T1000 (cell line): ENCODE results near the gene DDX10.

Source experiments
- DNase-seq: peaks from one replicate; lab custom pipeline; 2025; ENCODE audit warnings: mixed read lengths; lab: John Stamatoyannopoulos, UW

DDX10 gene

DNA sequence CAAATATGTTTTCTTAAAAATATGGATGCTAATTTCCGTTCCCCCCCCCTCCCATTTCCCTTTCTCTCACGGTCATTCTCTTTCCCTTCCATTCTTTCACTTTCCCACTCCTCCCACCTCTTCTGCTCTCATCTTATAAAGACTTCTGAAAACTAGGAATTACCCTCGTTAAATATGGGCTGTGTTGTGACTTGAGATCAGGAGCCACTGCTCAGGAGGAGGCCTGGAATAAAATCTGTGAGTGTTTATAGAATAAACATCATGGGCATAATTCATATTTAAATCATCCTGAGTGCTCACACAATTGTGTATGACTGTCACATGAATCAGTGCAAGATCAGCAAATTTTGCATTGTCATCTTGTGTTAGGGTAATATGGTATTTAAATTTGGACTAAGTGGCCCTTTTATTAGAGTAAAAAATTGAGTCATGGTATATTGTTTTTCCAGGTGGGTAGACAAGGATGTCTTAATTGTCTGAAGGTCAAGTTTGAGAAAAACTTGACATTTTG, 208.0 kb downstream of the DDX10 start:
- DNase-seq: no peak

DNA sequence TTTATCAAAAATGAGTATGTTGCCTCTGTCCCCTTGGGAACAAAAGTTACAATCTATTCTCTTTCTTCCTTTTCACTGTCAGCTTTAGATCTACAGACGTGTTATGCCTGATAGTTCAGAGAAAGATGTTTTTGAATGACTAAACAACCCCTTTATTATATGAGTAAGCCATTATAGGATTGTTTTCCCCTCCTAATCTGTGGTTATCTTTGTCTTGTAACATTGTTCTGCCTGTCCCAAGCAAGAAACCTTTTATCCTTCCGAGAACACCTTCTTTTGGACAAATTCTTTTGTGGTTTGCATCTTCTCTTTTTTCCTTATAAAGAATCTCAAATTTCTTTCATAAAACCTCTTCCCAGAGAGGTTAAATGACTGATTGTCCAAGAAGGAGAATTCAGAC, 208.4 kb downstream of the DDX10 start:
- no peak for DNase-seq

DNA sequence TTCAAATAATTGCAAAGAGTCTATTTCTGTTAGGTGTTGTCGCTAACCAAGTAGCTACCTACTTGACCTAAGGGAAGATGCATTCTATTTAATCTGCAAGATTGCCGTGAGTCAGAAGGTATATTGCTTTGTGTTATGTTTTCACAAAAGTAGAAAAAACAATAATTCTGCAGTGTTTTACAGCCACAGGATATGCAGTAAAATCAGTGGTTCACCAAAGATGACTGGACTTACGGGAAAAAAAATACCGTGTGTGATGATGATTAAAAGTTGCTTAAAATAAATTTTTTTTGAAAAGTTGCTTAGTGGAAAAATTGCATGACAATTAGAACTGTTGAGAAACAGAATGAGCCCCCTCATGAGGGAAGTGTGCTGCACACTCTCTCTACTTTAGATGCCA, 209.1 kb downstream of the DDX10 start:
- DNase-seq: no peak

DNA sequence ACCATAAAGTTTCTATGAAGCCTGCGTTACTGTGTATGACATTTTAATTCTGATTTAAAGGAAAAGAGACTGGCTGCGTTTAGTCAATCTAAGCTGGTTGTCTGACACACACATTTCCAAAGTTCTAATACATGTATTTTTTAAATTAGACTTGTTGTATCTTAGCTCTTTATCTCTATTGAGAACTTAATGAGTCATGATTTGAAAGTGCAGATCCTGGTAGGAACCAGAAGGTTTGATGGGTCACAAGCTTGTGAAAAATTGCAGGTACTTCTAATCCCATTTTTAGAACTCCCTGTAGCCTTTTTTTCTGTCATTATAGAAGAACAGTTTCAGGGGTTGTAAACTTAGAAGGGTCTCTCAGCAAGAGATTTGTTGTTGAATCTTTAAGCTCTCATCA, 210.3 kb downstream of the DDX10 start:
- no peak for DNase-seq

DNA sequence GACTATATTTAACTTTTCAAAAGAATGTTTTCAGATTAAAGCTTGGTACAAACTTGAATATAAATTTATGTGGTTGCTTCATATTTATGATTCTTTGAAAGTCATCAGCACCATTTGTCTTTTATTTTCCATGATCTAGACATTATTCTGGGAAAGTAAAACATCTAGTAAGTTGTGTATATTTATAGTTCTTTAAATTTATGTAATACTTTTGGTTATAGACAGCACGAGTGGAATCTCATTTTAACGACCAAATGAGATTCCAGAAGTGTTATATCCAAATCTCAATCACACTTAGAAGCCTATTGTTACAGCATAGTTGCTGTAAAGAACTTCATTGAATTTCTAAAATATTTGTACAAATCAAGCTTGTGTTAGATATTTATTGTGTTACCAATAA, 212.3 kb downstream of the DDX10 start:
- DNase-seq: no peak

DNA sequence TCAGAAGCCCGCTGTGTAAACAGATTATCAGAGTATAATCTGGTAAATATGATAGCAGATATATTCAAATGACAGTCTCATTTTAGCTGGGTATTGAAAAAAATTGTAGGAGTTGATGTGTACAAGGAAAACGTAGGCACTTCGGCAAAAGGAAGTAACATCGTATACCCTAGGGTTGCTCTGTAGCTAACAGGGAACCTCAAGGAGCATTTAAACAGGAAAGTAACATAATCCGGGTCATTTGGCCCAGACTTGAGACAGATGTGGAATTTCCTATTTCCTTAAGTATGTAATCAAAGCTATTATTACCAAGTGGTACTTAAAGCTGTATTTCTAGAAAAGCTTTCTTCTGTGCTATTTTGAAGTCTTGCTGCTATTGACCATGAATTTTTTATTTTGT, 215.6 kb downstream of the DDX10 start:
- DNase-seq: no peak

DNA sequence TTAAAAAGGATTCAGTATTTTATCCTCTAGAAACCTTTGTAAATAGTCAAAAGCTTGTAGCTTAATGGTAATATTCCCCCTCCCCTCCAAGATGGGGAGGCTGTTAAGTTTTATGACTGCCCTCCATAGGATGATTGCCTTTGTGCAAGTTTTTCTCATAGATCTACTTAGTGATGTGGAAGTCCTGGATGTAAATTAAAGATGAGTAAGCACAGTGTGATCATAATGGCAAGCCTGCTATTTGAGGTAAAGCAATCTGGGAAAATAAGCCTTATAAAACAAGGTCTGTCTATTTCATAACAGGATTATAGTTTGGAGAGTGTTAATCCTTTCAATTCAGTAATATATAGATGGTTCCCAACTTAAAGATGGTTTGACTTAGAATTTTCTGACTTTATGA, 216.3 kb downstream of the DDX10 start:
- DNase-seq: no peak

DNA sequence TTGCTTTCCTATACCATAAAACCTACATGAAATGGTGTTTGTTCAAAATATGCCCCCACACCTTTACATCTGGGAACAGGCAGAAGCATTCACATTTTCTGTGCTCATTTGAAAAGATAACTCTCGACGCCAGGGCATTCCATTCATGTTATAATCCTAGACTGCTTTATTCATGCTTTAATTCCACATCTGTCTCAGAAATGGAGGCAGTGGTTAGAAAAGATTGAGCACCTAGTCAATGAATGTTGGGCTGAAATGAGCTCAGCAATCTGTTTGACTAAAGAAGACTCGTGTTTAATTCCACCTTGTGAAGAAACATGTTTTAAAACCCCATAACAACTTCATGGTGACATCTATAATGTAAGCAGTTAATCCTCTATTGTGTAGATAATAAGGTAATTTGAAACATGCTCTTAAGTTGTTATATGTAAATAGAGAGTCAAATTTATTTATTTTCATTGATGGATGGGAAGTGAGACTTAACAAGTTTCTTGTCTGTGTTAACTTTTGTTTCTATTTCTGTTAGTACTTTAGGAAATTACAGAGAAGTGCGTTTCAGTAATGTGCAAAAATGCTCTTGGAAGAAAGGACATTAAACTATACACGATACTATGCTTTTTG, 217.5 kb downstream of the DDX10 start:
- no peak for DNase-seq

DNA sequence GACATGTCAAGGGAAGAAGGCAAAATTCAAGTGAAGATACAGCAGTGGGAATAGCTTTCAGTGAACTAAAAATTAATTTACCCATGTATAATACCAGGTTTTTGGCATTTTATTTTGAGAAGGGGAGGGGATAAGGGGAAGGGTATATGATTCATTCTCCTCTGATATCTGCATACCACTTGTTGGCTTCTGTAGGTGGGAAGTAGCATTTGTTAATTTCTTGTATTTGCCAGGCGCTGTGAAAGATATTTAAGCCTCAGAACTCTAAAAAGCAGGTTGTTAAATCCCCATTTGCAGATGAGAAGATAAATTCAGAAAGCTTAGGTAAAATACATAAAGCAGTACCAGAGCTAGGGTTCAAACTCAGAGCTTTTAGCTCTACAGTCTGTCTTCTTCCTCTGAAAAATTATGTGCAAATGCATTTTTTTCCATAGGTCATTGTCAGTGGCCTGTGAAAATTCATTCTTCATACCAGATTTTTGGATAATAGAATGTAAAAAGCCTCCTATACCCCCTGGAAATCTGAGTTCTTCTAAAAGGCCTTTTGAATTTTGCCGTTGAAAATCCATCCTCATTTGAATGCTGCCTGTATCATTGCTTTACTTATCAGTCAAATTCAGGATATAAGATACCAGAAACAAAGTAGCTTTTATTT, 221.3 kb downstream of the DDX10 start:
- DNase-seq: no peak

DNA sequence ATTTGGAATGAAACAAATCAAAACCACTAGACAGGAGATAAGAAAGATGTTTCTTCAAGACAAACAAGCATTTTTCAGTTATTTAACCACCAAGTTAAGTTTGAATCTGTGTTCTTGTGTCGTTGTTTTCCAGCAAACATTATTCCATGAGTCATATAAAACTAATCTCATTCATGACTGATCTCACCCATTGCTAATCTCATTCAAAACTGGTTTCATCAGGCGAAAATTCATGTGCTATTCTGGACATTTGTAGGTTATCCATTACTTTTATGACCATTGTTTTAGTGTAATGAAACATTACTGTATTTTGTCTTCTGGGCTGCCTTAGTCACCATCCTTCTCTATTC, 221.8 kb downstream of the DDX10 start:
- no peak for DNase-seq

DNA sequence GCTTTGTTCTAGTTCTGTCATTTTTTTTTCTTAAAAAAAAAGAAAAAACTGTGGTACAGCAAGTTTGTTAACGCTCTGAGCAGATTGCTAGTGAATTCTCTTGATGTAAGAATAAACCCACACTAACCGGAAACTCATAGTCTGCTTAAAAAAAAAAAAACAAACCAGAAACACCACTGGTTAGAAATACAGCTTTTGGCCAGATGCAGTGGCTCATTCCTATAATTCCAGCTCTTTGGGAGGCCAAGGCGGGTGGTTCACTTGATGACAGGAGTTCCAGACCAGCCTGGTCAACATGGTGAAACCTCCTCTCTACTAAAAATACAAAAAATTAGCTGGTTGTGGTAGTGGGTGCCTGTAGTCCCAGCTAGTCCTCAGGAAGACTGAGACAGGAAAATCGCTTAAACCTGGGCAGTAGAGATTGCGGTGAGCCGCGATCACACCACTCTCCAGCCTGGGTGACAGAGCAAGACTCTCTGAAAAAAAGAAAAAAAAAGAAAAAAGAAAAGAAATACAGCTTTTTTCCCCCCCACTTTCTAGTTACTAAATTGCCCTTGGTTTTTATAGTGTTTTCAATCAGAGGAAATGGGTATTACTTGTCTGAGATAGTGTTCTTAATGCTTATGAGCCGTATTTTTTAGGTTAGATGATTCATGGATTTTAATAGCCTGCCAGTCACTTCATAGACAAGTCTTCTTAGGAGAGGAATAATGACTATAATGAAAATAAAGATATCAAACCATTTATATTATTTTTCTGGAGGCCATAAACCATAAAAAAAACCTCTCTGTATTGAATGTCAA, 222.8 kb downstream of the DDX10 start:
- DNase-seq: no peak

DNA sequence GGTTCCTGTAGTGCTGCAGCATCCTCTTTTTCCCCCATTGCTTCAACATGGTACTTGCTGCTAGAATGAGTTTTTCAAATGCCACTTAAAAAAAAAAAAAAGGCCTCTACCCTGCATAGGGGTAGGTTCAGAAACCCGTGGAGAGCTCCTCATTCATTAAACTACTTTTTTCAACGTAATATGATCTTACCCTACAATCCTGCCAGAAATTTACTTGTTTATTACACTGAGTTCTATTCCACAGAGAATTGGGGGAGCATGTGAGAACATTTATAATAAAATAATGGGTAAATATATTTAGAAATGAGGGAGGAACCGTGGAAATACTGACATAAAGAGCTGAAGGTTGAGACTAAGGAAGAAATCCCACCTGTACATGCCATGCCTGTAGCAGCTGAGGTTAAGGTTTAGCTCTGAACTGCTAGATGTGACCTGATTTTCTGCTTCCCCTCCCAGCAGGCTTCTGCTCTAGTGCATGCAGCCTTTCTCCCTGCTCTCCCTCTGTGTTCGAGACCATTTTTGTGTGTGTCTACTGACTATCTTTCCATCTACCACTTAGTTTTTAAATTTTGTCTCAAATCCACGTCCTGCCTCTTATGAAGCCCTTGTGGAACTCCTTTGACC, 225.7 kb downstream of the DDX10 start:
- no peak for DNase-seq

DNA sequence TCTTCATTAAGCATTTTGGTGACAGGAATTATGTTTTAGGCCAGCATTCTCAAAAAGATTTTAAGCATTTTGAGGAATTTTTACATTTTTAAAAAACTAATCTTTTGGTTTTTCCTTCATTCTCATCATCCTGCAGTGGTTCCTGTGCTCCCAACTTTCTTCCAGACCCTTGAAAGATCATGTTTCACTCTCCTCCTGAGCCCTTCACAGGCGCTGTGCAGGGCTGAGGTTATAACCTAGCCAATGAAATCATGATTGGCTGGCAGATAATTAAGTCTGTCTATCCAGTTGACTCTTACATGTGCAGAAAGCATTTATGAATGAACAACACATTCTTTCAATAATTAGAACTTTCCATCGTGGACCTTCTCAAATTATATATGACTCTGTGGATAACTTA, 226.3 kb downstream of the DDX10 start:
- DNase-seq: no peak

DNA sequence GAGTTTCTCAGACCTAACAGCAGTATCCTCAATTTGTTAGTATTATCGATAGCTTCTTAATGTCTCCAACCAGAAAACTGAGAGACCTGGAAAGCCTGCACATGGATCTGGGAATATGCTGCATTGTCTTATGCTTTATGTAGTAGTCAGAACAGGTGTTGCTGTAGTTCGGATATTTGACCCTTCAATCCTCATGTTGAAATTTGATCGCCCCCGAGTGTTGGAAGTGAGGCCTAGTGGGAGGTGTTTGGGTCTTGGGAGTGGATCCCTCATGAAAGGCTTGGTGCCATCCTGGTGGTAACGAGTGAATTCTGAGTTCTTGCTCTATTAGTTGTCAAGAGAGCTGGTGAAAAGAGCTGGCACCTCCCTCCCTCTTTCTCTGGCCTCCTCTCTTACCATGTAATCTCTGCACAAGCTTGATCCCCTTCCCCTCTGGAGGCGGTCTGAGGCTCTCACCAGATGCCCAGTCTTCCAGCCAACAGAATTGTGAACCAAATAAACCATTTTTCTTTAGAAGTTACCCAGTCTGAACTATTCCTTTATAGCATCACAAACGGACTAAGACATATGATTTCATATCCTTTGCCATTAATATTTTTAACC, 227.1 kb downstream of the DDX10 start:
- DNase-seq: no peak

DNA sequence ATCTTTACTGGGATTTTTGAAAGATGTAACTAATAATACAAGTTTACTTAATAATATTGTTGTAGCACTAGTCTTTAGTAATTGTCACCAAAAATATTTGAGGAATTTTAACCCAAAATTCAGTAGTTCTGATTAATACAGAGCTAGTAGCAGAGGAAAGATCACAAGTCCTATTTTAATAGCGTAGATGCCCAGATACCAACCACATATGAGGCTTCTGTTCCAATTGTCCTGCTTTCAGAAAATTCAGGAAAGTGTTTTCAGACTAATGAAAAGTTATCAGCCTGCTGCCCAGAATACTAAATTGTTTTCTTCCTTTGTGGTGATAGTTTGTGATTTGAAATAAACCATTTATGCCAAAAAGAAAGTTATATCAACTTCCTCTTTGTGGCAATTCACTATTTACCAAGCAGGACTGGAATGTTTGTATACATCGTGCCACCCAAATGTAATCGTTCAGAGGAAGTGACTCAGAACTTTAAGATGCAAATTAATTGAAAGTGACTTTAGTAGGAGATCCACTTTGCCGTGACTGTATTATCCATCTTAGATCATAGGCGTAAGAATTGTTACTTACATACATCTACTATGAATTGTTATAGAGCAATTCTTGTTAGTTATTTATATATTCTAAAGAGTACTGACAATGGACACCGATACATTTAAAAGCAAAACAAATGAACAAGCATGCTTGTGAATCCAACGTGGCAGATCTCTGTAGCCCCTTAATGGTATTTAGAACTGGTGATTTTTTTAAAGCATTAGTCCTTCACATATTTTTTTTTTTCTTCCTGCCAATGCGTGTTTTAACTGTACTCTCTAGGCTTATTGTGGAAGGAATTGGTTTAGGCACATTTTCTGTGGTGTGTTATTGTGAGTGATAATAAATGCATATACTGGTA, 231.0 kb downstream of the DDX10 start:
- no peak for DNase-seq

DNA sequence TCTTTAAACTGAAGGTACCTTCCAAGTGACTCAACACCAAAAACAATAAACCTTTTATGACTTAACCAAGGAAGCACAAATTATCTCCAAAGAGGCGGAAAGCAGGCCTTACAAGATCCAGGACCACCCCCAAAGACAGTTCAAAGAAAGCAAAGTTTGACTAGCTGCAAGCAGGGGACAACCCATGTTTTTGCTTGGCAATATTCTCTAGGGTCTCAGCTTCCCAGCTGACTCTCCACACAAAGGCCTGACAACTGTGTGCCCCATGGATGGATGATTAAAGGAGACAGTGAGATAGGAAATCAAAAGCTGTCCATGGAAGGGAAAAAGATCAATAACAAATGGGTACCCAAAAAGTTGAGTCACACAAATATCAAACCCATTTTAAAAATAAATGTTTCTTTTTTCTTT, 232.2 kb downstream of the DDX10 start:
- DNase-seq: no peak

DNA sequence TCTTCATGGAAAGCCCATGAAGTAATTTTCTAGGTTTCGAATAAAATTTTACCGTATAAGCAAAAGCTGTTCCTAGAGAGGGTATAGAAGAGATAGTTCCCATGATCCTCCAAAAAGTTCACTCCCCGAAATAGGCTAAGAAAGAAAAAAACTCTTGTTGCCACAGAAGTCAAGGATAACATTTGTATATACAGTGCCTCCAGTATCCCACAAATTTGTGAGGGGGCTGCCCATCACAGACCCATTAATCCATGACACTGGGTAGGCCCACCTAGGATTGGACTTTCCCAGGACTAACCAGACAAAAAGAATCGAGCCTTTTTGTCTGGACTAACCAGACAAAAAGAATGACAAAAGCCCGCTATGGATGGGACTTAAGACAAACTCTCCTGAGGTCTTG, 233.0 kb downstream of the DDX10 start:
- no peak for DNase-seq

DNA sequence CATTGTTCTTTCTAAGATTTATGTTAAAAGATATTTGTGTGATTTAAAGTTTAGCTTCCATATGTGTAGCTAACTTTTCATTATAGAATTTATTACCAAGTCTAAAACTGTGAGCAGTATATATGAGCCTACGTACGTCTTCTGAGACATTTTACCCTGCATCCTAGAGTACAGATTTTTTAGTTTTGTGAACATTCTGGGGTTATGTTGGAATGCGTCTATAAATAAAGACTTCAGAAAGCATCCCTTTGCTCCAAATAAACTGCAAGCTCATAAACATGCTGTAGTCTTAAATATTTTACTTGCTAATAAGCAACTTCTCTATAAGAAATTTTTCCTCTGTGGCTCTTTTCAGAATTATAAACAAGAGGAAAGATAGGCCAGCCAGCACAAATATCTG, 236.5 kb downstream of the DDX10 start:
- DNase-seq: no peak

DNA sequence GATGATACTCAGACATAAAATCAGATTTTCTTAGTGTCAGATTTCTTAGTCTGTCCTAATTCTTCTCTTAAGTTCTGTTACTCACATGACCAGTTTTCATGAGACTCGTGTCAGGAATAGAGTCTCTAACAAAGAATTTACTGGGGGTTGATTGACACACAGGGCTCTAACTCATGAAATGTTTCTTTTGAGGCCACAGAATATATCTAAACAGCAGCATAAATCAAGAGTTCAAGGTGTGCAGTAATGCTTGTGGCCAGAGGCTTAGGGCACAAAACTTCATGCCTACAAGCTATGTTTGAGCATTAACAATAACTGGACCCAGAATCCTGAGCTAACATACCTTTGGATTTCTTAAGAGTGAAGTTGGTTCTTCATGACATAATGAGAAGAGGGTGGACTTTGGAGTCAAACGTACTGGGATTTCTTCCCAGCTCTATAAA, 237.2 kb downstream of the DDX10 start:
- no peak for DNase-seq

DNA sequence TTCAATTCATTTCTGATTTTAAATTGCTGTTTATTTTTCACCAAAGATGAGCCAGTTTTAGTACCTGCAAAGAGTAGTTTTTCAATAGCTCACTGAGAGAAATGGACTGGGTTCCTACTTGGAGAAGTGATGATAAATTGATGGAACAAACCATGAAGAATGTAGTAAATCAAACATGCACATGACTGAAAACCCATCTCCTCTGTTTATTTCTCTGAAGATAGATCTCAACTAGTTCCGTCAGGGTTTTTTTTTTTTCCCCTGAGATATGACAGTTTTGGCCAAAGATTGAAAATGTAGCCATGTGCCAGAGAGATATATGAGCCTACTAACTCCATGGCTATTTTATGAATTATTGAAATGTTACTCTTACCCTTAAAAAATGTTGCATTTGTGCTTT, 239.6 kb downstream of the DDX10 start:
- DNase-seq: no peak

DNA sequence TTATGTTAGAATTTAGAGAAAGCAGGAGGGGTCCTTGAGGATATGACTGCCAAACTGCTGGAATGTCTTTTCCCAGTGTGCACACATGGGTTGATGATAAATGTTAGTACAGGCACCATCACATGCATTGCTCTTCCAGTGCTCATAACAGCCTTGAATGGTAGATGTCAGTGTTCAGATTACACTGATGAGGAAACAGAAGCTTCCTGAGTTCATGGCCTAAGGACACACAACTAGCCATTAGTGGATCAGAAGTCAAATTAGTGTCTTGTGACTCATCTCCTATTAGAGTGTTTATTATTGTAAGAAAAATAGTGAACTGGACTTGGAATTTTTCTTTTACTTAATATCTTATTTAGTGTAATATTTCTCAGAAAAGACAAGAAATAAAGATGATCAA, 241.5 kb downstream of the DDX10 start:
- no peak for DNase-seq
